CD4-positive, alpha-beta T cell treated with Interleukin-21 for 1 hour (primary cell): Measurements from ENCODE around the gene HOMER1.

Experiments
- DNase-seq: peaks from one replicate; pipeline ENCODE4 v3.0.0-alpha.2; 2020

HOMER1 gene

GRCh38 chr5:79513704-79514390, at the start of gene HOMER1:
HOMER1 (minus strand) TSS chr5:79514134; CDS start chr5:79512774, 1,360 bp downstream.
- DNase-seq = peak; percentile 77

GRCh38 chr5:79563247-79563590, 49.3 kb upstream of the HOMER1 start:
- no peak for DNase-seq

GRCh38 chr5:79562351-79563246, 48.7 kb upstream of the HOMER1 start:
- DNase-seq = no peak

GRCh38 chr5:79561525-79561893, 47.6 kb upstream of the HOMER1 start:
- DNase-seq = no peak

GRCh38 chr5:79560771-79561524, 47.0 kb upstream of the HOMER1 start:
- peak; percentile 2 for DNase-seq

GRCh38 chr5:79555418-79555817, 41.5 kb upstream of the HOMER1 start:
- no peak for DNase-seq

GRCh38 chr5:79552984-79553383, 39.0 kb upstream of the HOMER1 start:
- DNase-seq = no peak

- DNase-seq = no peak
These were observed 34.0 kb upstream of the HOMER1 start for GRCh38 chr5:79547982-79548381.

- no peak for DNase-seq
These were observed 33.5 kb upstream of the HOMER1 start for GRCh38 chr5:79547429-79547822.

GRCh38 chr5:79546782-79547428, 33.0 kb upstream of the HOMER1 start:
- DNase-seq = no peak

GRCh38 chr5:79544131-79544530, 30.2 kb upstream of the HOMER1 start:
- DNase-seq = no peak

- no peak for DNase-seq
These were observed 27.0 kb upstream of the HOMER1 start for GRCh38 chr5:79540939-79541338.

GRCh38 chr5:79536193-79536906, 22.4 kb upstream of the HOMER1 start:
- DNase-seq = no peak

GRCh38 chr5:79535477-79536192, 21.7 kb upstream of the HOMER1 start:
- DNase-seq = no peak

GRCh38 chr5:79529110-79529509, 15.2 kb upstream of the HOMER1 start:
- DNase-seq = no peak

- DNase-seq = no peak
These were observed 13.5 kb upstream of the HOMER1 start for GRCh38 chr5:79527431-79527830.

- no peak for DNase-seq
These were observed 13.0 kb upstream of the HOMER1 start for GRCh38 chr5:79526928-79527327.

GRCh38 chr5:79526493-79526892, 12.6 kb upstream of the HOMER1 start:
- DNase-seq = no peak

- DNase-seq = no peak
These were observed 7.2 kb upstream of the HOMER1 start for GRCh38 chr5:79521156-79521555.

- DNase-seq = no peak
These were observed 4.8 kb upstream of the HOMER1 start for GRCh38 chr5:79518718-79519117.

- DNase-seq = no peak
These were observed 3.7 kb upstream of the HOMER1 start for GRCh38 chr5:79517601-79518000.

- DNase-seq = no peak
These were observed 3.1 kb upstream of the HOMER1 start for GRCh38 chr5:79516986-79517385.
